Epithelial cell of prostate (primary cell): ENCODE measurements around the gene RRP8.

Experiments used
- DNase-seq: peaks from one replicate; pipeline ENCODE4 v3.0.0-alpha.2; 2011; ENCODE audit warnings: low read depth, low spot score
- H3K27ac ChIP-seq: fragments of 450-650 bp; 2 replicates; pipeline ENCODE4 v1.5.1; 2017; ENCODE audit warnings: mild to moderate bottlenecking

RRP8 gene

DNA sequence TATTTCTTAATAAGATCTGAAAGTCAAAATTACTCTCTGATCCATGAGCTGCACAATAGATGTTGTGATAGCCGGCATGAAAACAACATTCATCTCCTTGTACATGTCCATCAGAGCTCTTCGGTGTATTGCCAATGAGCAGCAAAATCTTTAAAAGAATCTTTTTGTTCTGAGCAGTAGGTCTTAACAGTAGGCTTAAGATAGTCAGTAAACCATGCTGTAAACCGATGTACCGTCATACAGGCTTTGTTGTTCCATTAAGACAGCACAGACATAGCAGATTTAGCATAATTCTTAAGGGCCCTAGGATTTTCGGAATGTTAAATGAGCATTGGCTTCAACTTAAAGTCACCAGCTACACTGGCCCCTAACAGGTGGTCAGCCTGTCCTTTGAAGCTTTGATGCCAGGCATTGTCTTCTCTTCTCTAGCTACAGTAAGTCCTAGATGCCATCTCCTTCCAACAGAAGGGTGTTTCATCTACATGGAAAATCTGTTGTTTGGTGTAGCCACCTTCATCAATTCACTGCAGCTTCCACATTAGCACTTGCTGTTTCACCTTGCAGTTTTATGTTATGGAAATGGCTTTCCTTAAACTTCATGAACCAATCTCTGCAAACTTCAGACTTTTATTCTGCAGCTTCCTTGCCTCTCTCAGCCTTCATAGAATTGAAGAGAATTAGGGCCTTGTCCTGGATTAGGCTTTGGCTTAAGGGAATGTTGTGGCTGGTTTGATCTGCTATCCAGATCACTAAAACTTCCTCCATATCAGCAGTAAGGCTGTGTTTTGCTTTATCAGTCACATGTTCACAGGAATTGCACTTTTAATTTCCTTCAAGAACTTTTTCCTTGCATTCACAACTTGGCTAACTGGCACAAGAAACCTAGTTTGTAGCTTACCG, 28.4 kb downstream of the RRP8 start:
- no peak for DNase-seq
- no peak overlapping the region for H3K27ac ChIP-seq

DNA sequence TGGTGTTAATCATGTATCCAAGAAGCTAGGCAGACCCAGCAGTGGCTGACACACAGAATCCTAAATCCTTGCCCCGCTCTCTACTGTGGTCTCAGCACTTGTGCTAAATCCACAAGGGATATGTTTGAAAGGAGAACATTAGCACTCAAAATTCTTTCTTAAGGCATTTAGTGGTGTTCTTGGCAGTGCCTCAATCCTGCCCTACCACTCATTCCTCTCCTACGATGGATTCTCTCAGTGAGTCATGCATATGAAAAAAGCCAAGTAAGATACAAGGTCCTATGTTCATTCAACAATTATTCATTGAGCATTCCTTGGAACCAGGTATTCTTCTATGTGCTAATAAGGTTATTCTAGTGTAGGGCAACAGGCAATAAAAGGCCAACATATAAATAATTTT, 31.2 kb downstream of the RRP8 start:
- H3K27ac ChIP-seq, result no peak overlapping the region
- DNase-seq, result peak; percentile 12

DNA sequence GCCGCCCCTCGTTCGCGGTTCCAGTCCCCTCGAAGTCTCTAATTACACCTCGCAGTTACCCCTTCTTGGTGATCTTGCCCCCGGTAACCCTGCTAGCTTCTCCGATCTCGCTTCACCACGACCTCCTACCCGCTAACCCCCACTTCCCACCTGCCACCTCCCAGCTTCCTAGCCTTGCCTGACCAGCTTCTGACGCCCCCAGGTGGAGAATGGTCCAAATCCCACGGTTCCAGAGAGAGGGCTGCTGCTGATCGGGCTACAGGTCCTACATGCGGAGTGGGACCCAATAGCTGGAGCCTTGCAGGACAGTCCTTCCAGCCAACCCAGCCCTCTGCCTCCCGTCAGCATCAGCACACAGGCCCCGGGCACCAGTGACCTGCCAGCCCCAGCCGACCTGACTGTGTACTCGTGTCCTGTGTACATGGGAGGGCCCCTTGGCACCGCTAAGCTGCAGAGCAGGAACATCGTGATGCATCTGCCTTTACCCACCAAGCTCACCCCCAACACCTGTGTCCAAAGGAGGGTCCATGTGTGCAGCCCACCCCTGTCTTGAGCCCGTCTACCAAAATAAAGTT, 31.9 kb downstream of the RRP8 start:
- DNase-seq, result no peak

DNA sequence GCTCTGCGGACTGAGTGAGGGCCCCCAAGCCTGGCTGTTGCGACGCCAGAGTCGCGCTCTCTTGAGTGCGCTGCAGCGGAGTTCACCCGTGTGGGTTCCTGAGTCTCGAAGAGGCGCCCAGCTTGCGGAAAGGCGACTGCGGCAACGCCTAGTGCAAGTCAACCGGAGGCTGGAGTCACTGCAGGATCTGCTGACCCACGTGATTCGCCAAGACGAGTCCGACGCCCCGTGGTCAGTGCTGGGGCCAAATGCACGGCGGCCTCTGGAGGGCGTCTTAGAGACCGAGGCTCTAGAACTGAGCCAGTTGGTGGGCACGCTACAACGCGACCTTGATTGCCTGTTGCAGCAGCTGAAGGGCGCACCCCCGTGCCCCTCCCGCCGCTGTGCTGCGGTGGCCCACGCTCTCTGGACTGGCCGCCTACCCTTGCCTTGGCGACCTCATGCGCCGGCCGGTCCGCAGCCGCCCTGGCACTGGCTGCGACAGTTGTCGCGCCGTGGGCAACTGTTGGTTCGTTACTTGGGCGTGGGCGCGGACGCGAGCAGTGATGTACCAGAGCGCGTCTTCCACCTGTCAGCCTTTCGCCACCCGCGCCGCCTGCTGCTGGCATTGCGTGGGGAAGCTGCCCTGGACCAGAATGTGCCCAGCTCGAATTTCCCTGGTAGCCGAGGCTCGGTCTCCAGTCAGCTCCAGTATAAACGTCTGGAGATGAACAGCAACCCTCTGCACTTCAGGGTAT, 32.6 kb downstream of the RRP8 start:
- no peak for DNase-seq

More for the DNA sequence above, 31.9 kb downstream of the RRP8 start:
- no peak overlapping the region for H3K27ac ChIP-seq

DNA sequence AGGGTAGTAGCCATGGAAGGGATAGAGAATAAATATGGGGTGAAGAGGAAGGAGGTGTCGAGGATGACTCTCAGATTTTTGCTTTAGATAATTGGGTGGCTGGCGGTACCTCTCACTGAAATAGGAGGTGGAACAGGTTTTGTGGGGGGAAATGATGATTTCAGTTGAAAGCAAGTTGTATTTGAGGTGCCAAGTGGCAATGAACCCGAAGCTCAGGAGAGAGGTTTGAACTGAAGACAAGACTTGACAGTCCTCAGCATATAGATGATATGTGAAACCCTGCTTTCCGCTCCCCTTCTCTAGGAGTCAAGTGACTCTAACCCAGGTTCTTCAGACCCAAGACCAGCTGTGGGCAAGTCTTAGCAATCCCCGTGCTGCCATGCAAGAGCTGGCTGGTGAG, 33.7 kb downstream of the RRP8 start:
- no peak overlapping the region for H3K27ac ChIP-seq
- DNase-seq, result no peak

More for the DNA sequence above, 32.6 kb downstream of the RRP8 start:
- H3K27ac ChIP-seq, result no peak overlapping the region

DNA sequence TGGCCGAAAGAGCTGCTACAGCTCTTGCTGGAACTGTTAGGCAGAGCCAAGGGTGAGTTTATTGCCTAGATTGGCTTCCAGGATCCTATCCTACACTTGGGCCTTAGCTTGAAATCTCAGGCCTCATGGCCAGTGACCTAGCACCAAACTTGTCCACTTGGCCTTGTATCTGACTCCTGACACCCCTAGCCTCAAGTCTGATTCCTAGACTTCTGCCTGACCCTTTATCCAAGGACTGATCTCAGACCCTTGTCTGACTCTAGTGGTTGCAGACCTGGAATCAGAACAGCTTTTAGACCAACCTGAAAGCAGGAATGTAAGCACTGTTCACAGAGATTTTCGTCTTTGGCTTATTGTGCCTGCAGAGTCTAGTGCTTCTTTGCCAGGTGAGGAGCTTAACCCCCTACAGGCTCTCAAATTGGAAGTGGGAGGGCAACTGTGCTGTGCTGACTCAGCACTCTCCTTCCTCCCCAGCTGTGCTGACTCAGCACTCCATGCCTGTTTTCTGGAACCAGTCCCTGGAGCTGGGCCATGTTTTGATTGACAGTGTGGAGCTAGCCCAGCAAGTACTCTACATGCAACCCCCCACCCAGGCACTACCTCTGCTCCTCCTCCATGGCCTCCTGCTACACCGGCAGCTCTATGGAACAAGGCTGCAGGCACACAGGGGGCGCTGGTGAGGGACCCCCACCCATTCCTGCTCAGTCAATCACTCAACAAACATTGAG, 35.1 kb downstream of the RRP8 start:
- no peak for DNase-seq
- no peak overlapping the region for H3K27ac ChIP-seq

DNA sequence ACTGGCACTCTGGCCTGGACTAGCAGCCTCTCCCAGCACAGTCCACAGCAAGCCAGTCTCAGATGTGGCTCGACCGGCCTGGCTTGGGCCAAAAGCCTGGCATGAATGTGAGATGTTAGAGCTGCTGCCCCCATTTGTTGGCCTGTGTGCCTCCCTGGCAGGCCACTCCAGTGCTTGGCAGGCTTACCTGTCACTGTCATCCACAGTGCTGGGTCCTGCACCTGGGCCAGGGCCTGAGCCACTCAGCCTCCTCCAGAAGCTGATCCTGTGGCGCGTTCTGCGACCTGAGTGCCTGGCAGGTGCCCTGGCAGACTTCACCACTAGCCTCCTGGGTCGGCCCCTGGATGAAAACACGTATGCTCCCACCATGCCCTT, 36.1 kb downstream of the RRP8 start:
- no peak overlapping the region for H3K27ac ChIP-seq

DNA sequence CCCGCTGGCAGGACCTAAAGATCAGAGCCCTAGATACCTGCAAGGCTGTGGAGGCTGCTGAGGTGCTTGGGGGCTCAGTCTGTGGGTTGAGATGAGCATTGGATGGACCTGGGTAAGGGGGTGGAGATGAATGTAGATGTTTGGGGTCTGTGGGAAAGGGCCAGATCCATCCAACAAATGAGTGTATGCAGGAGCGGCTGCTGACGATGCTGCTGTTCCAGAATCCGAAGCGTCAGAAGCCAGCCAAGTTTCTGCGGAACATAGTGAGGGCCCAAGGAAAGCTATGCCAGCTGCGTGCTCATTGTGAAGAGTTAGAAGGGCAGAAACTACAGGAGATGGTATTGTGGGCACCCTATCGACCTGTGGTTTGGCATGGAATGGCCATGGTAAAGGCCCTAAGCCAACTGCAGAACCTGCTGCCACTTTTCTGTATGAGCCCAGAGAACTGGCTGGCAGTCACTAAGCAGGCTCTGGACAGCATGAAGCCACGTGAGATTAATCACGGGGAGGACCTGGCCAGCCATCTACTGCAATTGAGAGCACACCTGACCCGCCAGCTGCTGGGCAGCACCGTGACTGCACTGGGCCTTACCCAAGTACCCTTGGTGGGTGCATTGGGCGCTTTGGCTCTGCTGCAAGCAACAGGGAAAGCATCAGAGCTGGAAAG, 36.6 kb downstream of the RRP8 start:
- no peak for DNase-seq
- no peak overlapping the region for H3K27ac ChIP-seq

More for the DNA sequence above, 36.1 kb downstream of the RRP8 start:
- DNase-seq, result no peak

DNA sequence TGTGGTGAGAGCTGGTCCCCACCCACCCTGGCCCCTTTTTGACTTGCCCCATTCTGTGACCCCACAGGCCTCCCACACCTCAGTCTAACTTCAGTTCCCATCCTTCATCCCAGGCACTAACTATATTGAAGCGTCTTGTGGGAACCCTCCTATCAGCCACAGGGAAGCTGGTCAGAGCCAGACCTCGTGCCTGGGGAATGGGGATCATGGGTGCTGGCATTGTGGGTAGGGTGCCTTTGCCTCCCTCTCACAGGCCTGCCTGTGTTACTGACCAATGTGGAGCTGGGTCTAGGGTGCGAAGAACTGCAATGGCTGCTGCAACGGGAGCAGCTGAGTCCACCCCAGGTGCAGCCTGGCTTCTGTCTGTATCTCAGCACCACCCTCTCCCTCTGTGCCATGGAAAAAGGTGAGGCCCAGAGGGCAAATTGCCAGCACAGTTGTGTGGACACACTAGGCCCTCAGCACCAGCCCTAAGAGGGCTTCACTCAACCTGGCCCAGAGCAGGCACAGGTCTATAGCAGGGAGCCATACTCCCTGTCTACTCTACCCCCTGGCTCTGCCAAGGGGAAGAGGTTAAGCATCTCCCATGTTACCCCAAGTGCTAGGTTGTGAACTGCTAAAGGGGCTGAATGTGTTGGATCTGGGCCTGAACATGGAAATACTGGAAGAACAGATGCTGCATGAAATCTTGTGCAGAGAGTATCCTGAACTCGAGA, 37.3 kb downstream of the RRP8 start:
- no peak for DNase-seq
- H3K27ac ChIP-seq, result no peak overlapping the region

DNA sequence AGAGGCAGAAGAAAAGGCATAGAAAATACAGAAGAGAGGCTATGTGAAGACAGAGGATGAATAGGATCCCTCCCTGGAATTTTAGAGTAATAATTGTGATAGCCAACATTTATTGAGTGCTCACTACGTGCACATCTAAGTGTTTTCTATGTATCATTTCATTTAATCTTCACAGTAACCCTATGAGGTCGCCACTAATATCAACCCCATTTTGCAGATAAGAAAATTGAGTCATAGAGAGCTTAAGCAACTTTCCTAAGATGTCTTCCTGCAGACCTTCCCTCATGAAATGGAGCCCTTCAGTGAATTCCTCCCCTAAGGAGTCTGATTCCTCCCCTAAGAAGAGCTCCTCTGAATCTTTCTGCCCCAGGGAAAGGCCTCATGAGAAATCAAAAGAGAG, 38.1 kb downstream of the RRP8 start:
- DNase-seq, result no peak
- no peak overlapping the region for H3K27ac ChIP-seq

DNA sequence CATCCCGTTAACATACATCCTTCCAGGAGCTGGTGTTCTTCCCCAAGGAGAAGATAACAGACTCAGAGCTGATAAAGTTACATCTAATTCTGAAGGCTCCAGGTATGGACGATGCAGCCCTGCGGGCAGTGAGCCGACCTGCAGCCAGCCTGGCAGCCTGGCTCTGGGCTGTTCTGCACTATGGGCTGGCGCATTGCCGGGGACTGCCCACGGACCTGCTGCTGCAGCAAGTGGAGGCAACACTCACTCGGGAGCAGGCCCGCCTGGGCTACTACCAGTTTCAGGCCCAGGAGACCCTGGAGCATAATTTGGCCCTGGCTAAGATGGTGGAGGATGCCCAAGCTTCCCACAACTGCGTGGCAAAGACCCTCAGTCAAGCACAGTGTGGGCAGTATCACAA, 39.7 kb downstream of the RRP8 start:
- H3K27ac ChIP-seq, result no peak overlapping the region
- DNase-seq, result no peak

DNA sequence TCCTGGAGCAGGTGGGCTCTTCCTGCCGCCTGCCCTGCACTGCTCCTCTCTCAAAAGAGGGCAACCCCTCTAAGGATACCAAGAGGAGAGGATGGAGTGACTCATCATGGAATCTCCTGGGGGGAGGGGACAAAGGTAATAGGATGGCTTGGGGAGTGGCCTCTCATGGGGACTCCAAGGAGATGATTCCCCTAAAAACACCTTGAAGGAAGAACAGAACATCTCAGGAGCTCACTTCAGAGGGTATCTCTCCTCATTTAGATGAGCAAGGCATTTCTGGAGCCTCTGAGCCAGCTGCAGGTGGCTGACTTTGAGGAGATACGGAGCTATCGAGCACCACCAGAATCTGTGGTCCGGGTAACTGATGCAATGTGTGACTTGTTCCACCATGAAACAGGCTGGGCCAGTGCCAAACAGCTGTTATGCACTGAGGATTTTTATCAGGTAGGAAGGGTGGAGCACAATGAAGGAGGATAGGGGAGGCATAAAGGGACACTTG, 40.2 kb downstream of the RRP8 start:
- no peak for DNase-seq
- H3K27ac ChIP-seq, result no peak overlapping the region

DNA sequence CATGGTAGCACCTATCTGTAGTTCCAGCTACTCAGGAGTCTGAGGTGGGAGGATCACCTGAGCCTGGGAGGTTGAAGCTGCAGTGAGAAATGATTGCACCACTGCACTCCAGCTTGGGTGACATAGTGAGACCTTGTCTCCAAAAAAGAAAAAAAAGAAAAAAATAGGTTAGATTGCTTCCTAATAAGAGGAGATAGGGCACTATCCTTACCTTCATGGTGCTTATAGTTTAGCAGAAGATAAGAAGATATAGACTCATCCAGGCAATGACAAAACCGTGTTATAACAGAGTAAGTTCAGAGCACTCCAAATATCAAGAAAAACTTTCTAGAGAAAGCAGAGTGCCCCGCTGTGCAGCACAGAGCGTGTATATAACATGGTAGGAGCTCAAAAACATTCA, 42.1 kb downstream of the RRP8 start:
- no peak overlapping the region for H3K27ac ChIP-seq
- DNase-seq, result no peak

DNA sequence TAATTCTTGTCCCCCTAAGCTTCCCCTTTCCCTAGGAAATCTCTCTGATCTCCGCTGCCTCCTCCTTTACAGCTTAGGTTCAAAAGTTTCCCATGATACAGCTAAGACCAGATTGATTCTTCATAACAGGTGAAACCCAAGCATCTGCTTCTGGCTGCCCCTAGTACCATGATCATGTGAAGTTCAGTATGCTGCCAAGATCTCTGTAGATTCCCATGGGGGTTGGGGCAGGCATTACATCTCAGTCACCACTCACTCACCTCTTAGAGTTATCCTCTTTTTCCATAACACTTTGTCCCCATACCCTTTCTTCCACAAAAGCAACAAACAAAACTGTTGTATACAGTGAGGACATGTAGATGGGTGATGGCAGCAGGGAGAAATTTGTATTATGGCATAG, 44.0 kb downstream of the RRP8 start:
- H3K27ac ChIP-seq, result no peak overlapping the region
- no peak for DNase-seq

DNA sequence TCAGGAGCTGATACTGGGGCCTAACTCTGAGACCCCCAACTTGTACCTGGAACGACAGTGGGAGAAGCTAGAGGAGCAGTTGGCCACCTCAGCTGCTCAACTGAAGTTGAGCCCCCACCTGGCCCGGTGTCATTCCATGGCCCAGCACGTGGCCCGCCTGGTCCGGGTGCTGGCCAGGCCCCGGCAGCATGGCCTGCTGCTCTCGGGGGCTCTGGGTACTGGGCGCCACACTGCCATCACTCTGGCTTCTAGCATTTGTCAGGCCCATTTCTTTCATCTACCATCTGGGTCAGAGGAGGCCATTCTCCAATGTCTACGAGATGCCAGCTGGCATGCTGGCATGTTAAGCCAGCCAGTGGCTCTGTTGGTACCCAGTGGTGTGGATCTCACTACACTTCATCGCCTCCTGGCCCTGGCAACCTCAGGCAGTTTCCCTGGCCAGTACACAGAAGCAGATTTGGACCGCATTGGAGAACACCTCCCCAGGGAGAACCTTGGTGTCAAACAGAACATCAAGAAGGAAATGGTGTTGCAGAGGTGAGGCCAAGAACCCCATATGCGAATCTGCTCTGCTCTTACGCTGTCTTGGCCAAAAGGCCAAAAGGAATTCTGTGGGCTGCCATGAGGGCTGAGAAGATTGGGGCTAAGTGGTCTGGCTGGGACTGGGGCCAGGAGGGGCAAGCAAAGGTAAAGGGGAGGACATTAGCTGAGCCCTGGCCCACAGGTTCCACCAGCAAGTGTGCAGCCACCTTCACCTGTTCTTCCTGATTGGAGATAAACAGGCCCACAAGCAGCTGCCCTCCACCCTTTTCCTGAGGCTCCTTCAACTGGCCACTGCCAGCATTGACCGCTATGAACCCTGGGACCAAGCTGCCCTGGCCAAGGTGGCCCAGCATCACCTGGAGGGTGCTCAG, 45.4 kb downstream of the RRP8 start:
- no peak for DNase-seq

DNA sequence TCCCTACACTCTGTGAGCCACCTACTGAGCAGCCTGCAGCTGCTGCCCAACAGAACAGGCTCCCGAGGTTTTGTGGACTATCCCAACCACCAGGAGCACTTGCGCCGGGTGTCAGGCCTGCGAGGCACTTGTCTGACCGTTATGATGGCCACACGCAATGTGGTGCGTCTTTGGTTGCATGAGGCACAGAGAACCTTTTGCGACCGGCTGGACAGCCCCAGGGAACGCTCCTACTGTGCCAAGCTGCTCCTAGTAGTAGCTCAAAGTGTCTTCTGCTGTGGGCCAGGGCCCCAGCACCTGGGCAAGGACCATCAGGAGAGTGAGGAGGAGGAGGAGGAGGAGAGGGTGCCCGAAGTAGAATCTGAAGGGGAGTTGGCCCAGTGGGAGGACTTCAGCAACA, 46.4 kb downstream of the RRP8 start:
- H3K27ac ChIP-seq, result no peak overlapping the region
- no peak for DNase-seq

More for the DNA sequence above, 45.4 kb downstream of the RRP8 start:
- H3K27ac ChIP-seq, result no peak overlapping the region

DNA sequence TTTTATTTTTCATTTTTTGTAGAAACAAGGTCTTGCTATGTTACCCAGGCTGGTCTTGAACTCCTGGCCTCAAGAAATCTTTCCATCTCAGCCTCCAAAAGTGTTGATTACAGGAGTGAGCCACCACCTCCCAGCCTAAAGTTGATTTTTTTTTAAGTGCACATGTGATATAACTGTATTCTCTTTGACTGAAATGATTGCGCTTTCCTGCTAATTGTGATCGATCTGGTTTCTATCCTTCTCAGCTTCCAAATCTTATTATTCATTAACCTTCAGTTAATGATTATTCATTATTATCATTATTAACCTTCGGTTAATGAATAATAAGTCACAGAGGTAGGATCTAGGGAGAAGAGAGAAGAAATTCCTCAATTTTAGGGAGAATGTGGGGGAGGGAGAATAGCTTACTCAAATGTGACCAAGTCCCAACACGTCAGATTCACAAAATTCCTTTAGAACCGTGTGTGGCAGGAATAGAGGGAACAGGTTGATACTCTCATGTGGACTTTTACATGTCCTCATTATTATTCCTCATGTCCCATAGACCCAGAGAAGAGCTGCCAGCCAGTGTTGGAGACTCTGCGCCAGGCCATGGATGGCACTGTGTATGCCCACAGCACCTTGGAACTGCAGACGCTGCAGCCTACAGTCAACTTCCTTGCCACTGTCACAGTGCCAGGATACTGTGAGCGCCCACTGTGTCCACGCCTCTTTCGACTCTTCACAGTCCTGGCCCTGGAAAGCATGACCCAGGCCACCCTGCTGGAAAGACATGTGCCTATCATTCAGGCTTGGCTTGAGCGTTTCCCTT, 47.1 kb downstream of the RRP8 start:
- DNase-seq, result no peak
- H3K27ac ChIP-seq, result no peak overlapping the region
